ENCODE data around the gene GULP1.
"Not testable (repeated sequence)": the region's sequence is repeated elsewhere in the genome, so short reads cannot be mapped to it uniquely, and the experiment has no call there.

The GULP1 gene

GRCh38 chr2:188601391-188601790 lies 309.7 kb downstream of the GULP1 start:
- no peak for TF ChIP-seq CTCF (IDR thresholded peaks at IDR 0.05; ENCODE audit: unreplicated experiment in 3 of 3)
- H3K27ac Mint-ChIP-seq: peak overlapping the region in 2 of 3 experiments; percentile 26 to 98
- no peaks in the 10 kb centered on the region for H3K27me3 Mint-ChIP-seq (ENCODE audit: low read depth)
- H3K4me1 Mint-ChIP-seq: peaks cover 30% of the 10 kb centered on the region
- peaks cover 3% of the 10 kb centered on the region for H3K36me3 Mint-ChIP-seq (ENCODE audit: low read depth)
- no peaks in the 10 kb centered on the region for H3K9me3 Mint-ChIP-seq
- no peak overlapping the region for H3K4me3 Mint-ChIP-seq

GRCh38 chr2:188601927-188602326 lies 310.3 kb downstream of the GULP1 start:
- Mint-ChIP-seq H3K27ac (peak overlapping the region in 1 of 3 experiments; percentile 98), H3K27me3 (ENCODE audit: low read depth) (no peaks in the 10 kb centered on the region), H3K4me1 (peaks cover 28% of the 10 kb centered on the region), H3K4me3 (no peak overlapping the region), H3K36me3 (ENCODE audit: low read depth) (peaks cover 3% of the 10 kb centered on the region), H3K9me3 (no peaks in the 10 kb centered on the region)
- no peak for TF ChIP-seq CTCF (IDR thresholded peaks at IDR 0.05; ENCODE audit: unreplicated experiment in 3 of 3)

- Mint-ChIP-seq H3K36me3 (ENCODE audit: low read depth) (peaks cover 3% of the 10 kb centered on the region), H3K4me3 (no peak overlapping the region), H3K9me3 (no peaks in the 10 kb centered on the region), H3K27ac (peak overlapping the region in 1 of 3 experiments; percentile 29), H3K4me1 (peaks cover 15% of the 10 kb centered on the region), H3K27me3 (ENCODE audit: low read depth) (no peaks in the 10 kb centered on the region)
- TF ChIP-seq CTCF (IDR thresholded peaks at IDR 0.05; ENCODE audit: unreplicated experiment in 3 of 3): no peak
Measured at GRCh38 chr2:188604579-188604978, 312.9 kb downstream of the GULP1 start.

- H3K36me3 Mint-ChIP-seq (ENCODE audit: low read depth): not testable (repeated sequence)
Measured at GRCh38 chr2:188605609-188606584, 314.2 kb downstream of the GULP1 start.

GRCh38 chr2:188606596-188606995 lies 314.9 kb downstream of the GULP1 start:
- H3K36me3 Mint-ChIP-seq (ENCODE audit: low read depth); H3K9me3 Mint-ChIP-seq; H3K27ac Mint-ChIP-seq; H3K4me3 Mint-ChIP-seq; H3K4me1 Mint-ChIP-seq; H3K27me3 Mint-ChIP-seq (ENCODE audit: low read depth): not testable (repeated sequence)

More at GRCh38 chr2:188605609-188606584, 314.2 kb downstream of the GULP1 start:
- not testable (repeated sequence) for H3K27me3 Mint-ChIP-seq (ENCODE audit: low read depth); H3K4me1 Mint-ChIP-seq; H3K4me3 Mint-ChIP-seq; H3K27ac Mint-ChIP-seq; H3K9me3 Mint-ChIP-seq

- H3K36me3 Mint-ChIP-seq (ENCODE audit: low read depth): peaks cover 3% of the 10 kb centered on the region
- no peak overlapping the region for H3K4me3 Mint-ChIP-seq
- TF ChIP-seq CTCF (IDR thresholded peaks at IDR 0.05; ENCODE audit: unreplicated experiment in 3 of 3): no peak
Measured at GRCh38 chr2:188607501-188607900, 315.8 kb downstream of the GULP1 start.

More at GRCh38 chr2:188607501-188607900, 315.8 kb downstream of the GULP1 start:
- peak overlapping the region; percentile 55 to 80 (median 66) for H3K27ac Mint-ChIP-seq
- peaks cover 6% of the 10 kb centered on the region for H3K4me1 Mint-ChIP-seq
- H3K27me3 Mint-ChIP-seq (ENCODE audit: low read depth): no peaks in the 10 kb centered on the region
- no peaks in the 10 kb centered on the region for H3K9me3 Mint-ChIP-seq

All from nephron (organoid).